GM23338 (cell line): ENCODE measurements around the gene SLC39A11. TPM values are rescaled to one million over a fixed set of nuclear protein-coding genes. Genes with fewer than 3 reads are reported as not detected.

ENCODE experiments used
- ATAC-seq: fragments of 200-7000 bp; cut with Tn5 transposase; 3 replicates; pipeline ENCODE4 v1.9.1; 2020
- DNase-seq: peaks from one replicate; pipeline ENCODE4 v3.0.0-alpha.2; 2015; ENCODE audit warnings: low spot score
- H2AFZ ChIP-seq: fragments of 200-600 bp; sonication (generic); 2 replicates; pipeline ENCODE4 v1.8.0; 2016; ENCODE audit warnings: antibody characterized with exemption, mild to moderate bottlenecking, moderate library complexity
- H3F3A ChIP-seq: fragments of 200-600 bp; sonication (generic); replicated peaks from 2 replicates; pipeline ENCODE4 v1.8.0; 2017; ENCODE audit warnings: antibody characterized with exemption, mixed run types, low read depth
- H3K27ac ChIP-seq: fragments of 200-600 bp; sonication (generic); 2 replicates; pipeline ENCODE4 v1.6.1; 2016; ENCODE audit warnings: low read depth
- H3K27me3 ChIP-seq: fragments of 200-600 bp; sonication (generic); 2 replicates; pipeline ENCODE4 v1.8.0; 2016; ENCODE audit warnings: mild to moderate bottlenecking, mixed run types, moderate library complexity; ENCODE audit not compliant: insufficient read depth
- H3K36me3 ChIP-seq: fragments of 200-600 bp; sonication (generic); 2 replicates; pipeline ENCODE4 v1.8.0; 2016; ENCODE audit warnings: mild to moderate bottlenecking; ENCODE audit not compliant: insufficient read depth
- H3K4me1 ChIP-seq: fragments of 200-600 bp; sonication (generic); 2 replicates; pipeline ENCODE4 v1.8.0; 2016; ENCODE audit warnings: mild to moderate bottlenecking, moderate library complexity; ENCODE audit not compliant: insufficient read depth
- H3K4me2 ChIP-seq: fragments of 200-600 bp; sonication (generic); 2 replicates; pipeline ENCODE4 v1.7.1; 2017; ENCODE audit warnings: mixed run types
- H3K4me3 ChIP-seq: fragments of 200-600 bp; sonication (generic); 2 replicates; pipeline ENCODE4 v1.6.1; 2016; ENCODE audit warnings: mixed run types
- H3K79me2 ChIP-seq: fragments of 200-600 bp; sonication (generic); replicated peaks from 2 replicates; pipeline ENCODE4 v1.8.0; 2017; ENCODE audit warnings: mild to moderate bottlenecking; ENCODE audit not compliant: insufficient read depth
- H3K9me2 ChIP-seq: fragments of 200-600 bp; sonication (generic); 2 replicates; pipeline ENCODE4 v1.8.0; 2017; ENCODE audit not compliant: insufficient read depth
- H4K20me1 ChIP-seq: fragments of 200-600 bp; sonication (generic); replicated peaks from 2 replicates; pipeline ENCODE4 v1.8.0; 2017; ENCODE audit warnings: mild to moderate bottlenecking; ENCODE audit not compliant: insufficient read depth
- H3K27ac Mint-ChIP-seq: 2 replicates; pipeline ENCODE4 v1.8.0; 2020; ENCODE audit warnings: inconsistent platforms, mild to moderate bottlenecking, moderate library complexity, mixed read lengths
- H3K27me3 Mint-ChIP-seq: 3 replicates; pipeline ENCODE4 v1.8.0; 2022; ENCODE audit warnings: low read depth, mild to moderate bottlenecking, moderate library complexity, mixed read lengths, inconsistent platforms; ENCODE audit not compliant: insufficient read depth, poor library complexity
- H3K36me3 Mint-ChIP-seq: 3 replicates; pipeline ENCODE4 v1.8.0; 2021; ENCODE audit warnings: low read depth, mild to moderate bottlenecking, inconsistent platforms, moderate library complexity, mixed read lengths
- H3K4me1 Mint-ChIP-seq: 3 replicates; pipeline ENCODE4 v1.8.0; 2020; ENCODE audit warnings: mild to moderate bottlenecking, inconsistent platforms, mixed read lengths
- H3K4me3 Mint-ChIP-seq: 3 replicates; pipeline ENCODE4 v1.8.0; 2021; ENCODE audit warnings: moderate library complexity, mild to moderate bottlenecking, inconsistent platforms, mixed read lengths
- H3K9me3 Mint-ChIP-seq: 3 replicates; pipeline ENCODE4 v1.8.0; 2020; ENCODE audit warnings: moderate library complexity, mild to moderate bottlenecking, inconsistent platforms, mixed read lengths
- CREB1 ChIP-seq: fragments of 250-450 bp; sonication (Bioruptor Pico); IDR thresholded peaks from 2 replicates; pipeline ENCODE4 v1.5.0; 2020; ENCODE audit warnings: low read depth, mild to moderate bottlenecking, moderate library complexity
- EZH2 ChIP-seq: fragments of 200-600 bp; sonication (generic); IDR thresholded peaks from one replicate; pipeline ENCODE4 v1.8.0; 2017; ENCODE audit warnings: antibody characterized with exemption, mild to moderate bottlenecking, low read depth; ENCODE audit not compliant: unreplicated experiment
- EZH2phosphoT487 ChIP-seq: fragments of 200-600 bp; sonication (generic); IDR thresholded peaks from one replicate; pipeline ENCODE4 v1.8.1; 2018; ENCODE audit warnings: antibody characterized with exemption; ENCODE audit not compliant: unreplicated experiment
- JUNB ChIP-seq: IDR thresholded peaks from one replicate; pipeline ENCODE4 v1.6.1; 2016; ENCODE audit warnings: antibody characterized with exemption; ENCODE audit not compliant: unreplicated experiment
- NANOG ChIP-seq: IDR thresholded peaks from 2 replicates; pipeline ENCODE4 v1.6.1; 2016; ENCODE audit warnings: antibody characterized with exemption, borderline replicate concordance
- POLR2AphosphoS5 ChIP-seq: IDR thresholded peaks from 2 replicates; pipeline ENCODE4 v1.6.1; 2016; ENCODE audit warnings: antibody characterized with exemption, low read depth
- STAT1 ChIP-seq: IDR thresholded peaks from one replicate; pipeline ENCODE4 v1.6.1; 2016; ENCODE audit warnings: antibody characterized with exemption; ENCODE audit not compliant: unreplicated experiment
- ZNF114 ChIP-seq: fragments of 250-450 bp; sonication (Bioruptor Pico); IDR thresholded peaks from 2 replicates; pipeline ENCODE4 v1.5.0; 2020; ENCODE audit warnings: mild to moderate bottlenecking, moderate library complexity
- ZNF331 ChIP-seq: fragments of 250-450 bp; sonication (Bioruptor Pico); IDR thresholded peaks from 2 replicates; pipeline ENCODE4 v1.5.0; 2020; ENCODE audit warnings: low read depth, mild to moderate bottlenecking, moderate library complexity
- polyA plus RNA-seq: library from polyadenylated mRNA; unstranded; fragments of >200 nt; fragmentation: Nextera tagmentation; extraction: Ambion mirVana; gene quantifications from 2 replicates; pipeline ENCODE4 v1.2.1, GENCODE V29; 2016
- total RNA-seq: library from RNA; depleted of rRNA; stranded (reverse); fragments of >200 nt; shearing (Covaris generic); gene quantifications from 2 replicates; pipeline ENCODE4 v1.2.3, GENCODE V29; 2014
- TF ChIP-seq, protein P1 (sequence below): IDR thresholded peaks from one replicate; pipeline ENCODE4 v1.6.1; 2018; ENCODE audit warnings: antibody characterized with exemption; ENCODE audit not compliant: unreplicated experiment
- TF ChIP-seq, protein P2 (sequence below), 2 experiments: fragments of 200-600 bp in 1 of 2; sonication (generic) in 1 of 2; conservative IDR thresholded peaks; 2 replicates each; pipeline versions ENCODE4 v1.5.1 to v1.6.1; 2016 to 2017; ENCODE audit warnings: antibody characterized with exemption in 2 of 2, low read depth in 2 of 2, mild to moderate bottlenecking in 2 of 2, moderate library complexity in 1 of 2
- TF ChIP-seq, protein P3 (sequence below): fragments of 250-450 bp; sonication (Bioruptor Pico); IDR thresholded peaks from 2 replicates; pipeline ENCODE4 v1.5.0; 2020; ENCODE audit warnings: mild to moderate bottlenecking, moderate library complexity
- TF ChIP-seq, protein P4 (sequence below): IDR thresholded peaks from 2 replicates; pipeline ENCODE4 v1.6.1; 2016; ENCODE audit warnings: antibody characterized with exemption

SLC39A11 gene
- total and polyA plus RNA-seq, 2 experiments from 2014 or later = 10.8 to 18.1 TPM

DNA sequence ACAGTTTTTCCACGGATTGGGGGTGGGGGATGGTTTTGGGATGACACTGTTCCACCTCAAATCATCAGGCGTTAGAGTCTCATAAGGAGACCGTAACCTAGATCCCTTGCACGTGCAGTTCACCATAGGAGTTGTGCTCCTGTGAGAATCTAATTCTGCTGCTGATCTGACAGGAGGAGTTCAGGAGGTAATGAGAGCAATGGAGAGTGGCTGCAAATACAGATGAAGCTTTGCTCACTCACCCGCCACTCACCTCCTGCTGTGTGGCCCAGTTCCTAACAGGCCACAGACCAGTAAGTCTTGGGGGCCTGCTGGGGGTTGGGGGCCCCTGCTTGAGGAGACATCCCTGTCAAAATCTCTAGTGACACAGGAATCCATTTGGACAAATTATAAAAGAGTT lies 29.8 kb downstream of the SLC39A11 start:
- no peak for ATAC-seq

More for the DNA sequence above, 29.8 kb downstream of the SLC39A11 start:
- Histone ChIP-seq H3K4me3 (no peak overlapping the region), H3K27me3 (no peaks in the 10 kb centered on the region), H4K20me1 (no peaks in the 10 kb centered on the region), H3K4me2 (no peak overlapping the region), H2AFZ (no peak overlapping the region), H3K36me3 (no peaks in the 10 kb centered on the region), H3K9me2 (no peaks in the 10 kb centered on the region), H3K27ac (no peak overlapping the region), H3F3A (no peaks in the 10 kb centered on the region), H3K4me1 (no peaks in the 10 kb centered on the region), H3K79me2 (no peaks in the 10 kb centered on the region)
- TF ChIP-seq JUNB (no peak), NANOG (no peak), ZNF331 (CRISPR knock-in tag) (no peak), EZH2 (no peak), STAT1 (no peak), EZH2phosphoT487 (no peak), ZNF114 (CRISPR knock-in tag) (no peak), CREB1 (no peak), POLR2AphosphoS5 (no peak)
- TF ChIP-seq, protein P1, sequence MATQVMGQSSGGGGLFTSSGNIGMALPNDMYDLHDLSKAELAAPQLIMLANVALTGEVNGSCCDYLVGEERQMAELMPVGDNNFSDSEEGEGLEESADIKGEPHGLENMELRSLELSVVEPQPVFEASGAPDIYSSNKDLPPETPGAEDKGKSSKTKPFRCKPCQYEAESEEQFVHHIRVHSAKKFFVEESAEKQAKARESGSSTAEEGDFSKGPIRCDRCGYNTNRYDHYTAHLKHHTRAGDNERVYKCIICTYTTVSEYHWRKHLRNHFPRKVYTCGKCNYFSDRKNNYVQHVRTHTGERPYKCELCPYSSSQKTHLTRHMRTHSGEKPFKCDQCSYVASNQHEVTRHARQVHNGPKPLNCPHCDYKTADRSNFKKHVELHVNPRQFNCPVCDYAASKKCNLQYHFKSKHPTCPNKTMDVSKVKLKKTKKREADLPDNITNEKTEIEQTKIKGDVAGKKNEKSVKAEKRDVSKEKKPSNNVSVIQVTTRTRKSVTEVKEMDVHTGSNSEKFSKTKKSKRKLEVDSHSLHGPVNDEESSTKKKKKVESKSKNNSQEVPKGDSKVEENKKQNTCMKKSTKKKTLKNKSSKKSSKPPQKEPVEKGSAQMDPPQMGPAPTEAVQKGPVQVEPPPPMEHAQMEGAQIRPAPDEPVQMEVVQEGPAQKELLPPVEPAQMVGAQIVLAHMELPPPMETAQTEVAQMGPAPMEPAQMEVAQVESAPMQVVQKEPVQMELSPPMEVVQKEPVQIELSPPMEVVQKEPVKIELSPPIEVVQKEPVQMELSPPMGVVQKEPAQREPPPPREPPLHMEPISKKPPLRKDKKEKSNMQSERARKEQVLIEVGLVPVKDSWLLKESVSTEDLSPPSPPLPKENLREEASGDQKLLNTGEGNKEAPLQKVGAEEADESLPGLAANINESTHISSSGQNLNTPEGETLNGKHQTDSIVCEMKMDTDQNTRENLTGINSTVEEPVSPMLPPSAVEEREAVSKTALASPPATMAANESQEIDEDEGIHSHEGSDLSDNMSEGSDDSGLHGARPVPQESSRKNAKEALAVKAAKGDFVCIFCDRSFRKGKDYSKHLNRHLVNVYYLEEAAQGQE = no peak
- TF ChIP-seq, protein P2, sequence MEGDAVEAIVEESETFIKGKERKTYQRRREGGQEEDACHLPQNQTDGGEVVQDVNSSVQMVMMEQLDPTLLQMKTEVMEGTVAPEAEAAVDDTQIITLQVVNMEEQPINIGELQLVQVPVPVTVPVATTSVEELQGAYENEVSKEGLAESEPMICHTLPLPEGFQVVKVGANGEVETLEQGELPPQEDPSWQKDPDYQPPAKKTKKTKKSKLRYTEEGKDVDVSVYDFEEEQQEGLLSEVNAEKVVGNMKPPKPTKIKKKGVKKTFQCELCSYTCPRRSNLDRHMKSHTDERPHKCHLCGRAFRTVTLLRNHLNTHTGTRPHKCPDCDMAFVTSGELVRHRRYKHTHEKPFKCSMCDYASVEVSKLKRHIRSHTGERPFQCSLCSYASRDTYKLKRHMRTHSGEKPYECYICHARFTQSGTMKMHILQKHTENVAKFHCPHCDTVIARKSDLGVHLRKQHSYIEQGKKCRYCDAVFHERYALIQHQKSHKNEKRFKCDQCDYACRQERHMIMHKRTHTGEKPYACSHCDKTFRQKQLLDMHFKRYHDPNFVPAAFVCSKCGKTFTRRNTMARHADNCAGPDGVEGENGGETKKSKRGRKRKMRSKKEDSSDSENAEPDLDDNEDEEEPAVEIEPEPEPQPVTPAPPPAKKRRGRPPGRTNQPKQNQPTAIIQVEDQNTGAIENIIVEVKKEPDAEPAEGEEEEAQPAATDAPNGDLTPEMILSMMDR (conservative IDR thresholded peaks at IDR 0.05; ENCODE audit: low read depth in 2 of 2) = no peak
- TF ChIP-seq, protein P3, sequence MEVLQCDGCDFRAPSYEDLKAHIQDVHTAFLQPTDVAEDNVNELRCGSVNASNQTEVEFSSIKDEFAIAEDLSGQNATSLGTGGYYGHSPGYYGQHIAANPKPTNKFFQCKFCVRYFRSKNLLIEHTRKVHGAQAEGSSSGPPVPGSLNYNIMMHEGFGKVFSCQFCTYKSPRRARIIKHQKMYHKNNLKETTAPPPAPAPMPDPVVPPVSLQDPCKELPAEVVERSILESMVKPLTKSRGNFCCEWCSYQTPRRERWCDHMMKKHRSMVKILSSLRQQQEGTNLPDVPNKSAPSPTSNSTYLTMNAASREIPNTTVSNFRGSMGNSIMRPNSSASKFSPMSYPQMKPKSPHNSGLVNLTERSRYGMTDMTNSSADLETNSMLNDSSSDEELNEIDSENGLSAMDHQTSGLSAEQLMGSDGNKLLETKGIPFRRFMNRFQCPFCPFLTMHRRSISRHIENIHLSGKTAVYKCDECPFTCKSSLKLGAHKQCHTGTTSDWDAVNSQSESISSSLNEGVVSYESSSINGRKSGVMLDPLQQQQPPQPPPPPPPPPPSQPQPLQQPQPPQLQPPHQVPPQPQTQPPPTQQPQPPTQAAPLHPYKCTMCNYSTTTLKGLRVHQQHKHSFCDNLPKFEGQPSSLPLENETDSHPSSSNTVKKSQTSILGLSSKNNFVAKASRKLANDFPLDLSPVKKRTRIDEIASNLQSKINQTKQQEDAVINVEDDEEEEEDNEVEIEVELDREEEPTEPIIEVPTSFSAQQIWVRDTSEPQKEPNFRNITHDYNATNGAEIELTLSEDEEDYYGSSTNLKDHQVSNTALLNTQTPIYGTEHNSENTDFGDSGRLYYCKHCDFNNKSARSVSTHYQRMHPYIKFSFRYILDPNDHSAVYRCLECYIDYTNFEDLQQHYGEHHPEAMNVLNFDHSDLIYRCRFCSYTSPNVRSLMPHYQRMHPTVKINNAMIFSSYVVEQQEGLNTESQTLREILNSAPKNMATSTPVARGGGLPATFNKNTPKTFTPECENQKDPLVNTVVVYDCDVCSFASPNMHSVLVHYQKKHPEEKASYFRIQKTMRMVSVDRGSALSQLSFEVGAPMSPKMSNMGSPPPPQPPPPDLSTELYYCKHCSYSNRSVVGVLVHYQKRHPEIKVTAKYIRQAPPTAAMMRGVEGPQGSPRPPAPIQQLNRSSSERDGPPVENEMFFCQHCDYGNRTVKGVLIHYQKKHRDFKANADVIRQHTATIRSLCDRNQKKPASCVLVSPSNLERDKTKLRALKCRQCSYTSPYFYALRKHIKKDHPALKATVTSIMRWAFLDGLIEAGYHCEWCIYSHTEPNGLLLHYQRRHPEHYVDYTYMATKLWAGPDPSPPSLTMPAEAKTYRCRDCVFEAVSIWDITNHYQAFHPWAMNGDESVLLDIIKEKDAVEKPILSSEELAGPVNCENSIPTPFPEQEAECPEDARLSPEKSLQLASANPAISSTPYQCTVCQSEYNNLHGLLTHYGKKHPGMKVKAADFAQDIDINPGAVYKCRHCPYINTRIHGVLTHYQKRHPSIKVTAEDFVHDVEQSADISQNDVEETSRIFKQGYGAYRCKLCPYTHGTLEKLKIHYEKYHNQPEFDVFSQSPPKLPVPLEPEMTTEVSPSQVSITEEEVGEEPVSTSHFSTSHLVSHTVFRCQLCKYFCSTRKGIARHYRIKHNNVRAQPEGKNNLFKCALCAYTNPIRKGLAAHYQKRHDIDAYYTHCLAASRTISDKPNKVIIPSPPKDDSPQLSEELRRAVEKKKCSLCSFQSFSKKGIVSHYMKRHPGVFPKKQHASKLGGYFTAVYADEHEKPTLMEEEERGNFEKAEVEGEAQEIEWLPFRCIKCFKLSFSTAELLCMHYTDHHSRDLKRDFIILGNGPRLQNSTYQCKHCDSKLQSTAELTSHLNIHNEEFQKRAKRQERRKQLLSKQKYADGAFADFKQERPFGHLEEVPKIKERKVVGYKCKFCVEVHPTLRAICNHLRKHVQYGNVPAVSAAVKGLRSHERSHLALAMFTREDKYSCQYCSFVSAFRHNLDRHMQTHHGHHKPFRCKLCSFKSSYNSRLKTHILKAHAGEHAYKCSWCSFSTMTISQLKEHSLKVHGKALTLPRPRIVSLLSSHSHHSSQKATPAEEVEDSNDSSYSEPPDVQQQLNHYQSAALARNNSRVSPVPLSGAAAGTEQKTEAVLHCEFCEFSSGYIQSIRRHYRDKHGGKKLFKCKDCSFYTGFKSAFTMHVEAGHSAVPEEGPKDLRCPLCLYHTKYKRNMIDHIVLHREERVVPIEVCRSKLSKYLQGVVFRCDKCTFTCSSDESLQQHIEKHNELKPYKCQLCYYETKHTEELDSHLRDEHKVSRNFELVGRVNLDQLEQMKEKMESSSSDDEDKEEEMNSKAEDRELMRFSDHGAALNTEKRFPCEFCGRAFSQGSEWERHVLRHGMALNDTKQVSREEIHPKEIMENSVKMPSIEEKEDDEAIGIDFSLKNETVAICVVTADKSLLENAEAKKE (CRISPR knock-in tag) = no peak
- TF ChIP-seq, protein P4, sequence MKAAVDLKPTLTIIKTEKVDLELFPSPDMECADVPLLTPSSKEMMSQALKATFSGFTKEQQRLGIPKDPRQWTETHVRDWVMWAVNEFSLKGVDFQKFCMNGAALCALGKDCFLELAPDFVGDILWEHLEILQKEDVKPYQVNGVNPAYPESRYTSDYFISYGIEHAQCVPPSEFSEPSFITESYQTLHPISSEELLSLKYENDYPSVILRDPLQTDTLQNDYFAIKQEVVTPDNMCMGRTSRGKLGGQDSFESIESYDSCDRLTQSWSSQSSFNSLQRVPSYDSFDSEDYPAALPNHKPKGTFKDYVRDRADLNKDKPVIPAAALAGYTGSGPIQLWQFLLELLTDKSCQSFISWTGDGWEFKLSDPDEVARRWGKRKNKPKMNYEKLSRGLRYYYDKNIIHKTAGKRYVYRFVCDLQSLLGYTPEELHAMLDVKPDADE = no peak
- H3K4me3 Mint-ChIP-seq = no peak overlapping the region
- H3K36me3 Mint-ChIP-seq = 0 out of 3 replicates have a peak, but pooled peaks cover 5% of the 10 kb centered on the region
- H3K9me3 Mint-ChIP-seq = no peaks in the 10 kb centered on the region
- DNase-seq = no peak
- H3K27ac Mint-ChIP-seq = no peak overlapping the region
- H3K27me3 Mint-ChIP-seq = no peaks in the 10 kb centered on the region
- H3K4me1 Mint-ChIP-seq = no peaks in the 10 kb centered on the region
